Left ventricle myocardium superior (tissue), 1 donor: ENCODE measurements around the gene ADIG. TPM values are rescaled to one million over a fixed set of nuclear protein-coding genes. Genes with fewer than 3 reads are reported as not detected.
A peak's percentile ranks its signal among the peaks of the same experiment; 100 is the strongest.
"Not testable (repeated sequence)": the region's sequence is repeated elsewhere in the genome, so short reads cannot be mapped to it uniquely, and the experiment has no call there.

Source experiments
- ATAC-seq: fragments of 200-7000 bp; cut with Tn5 transposase; one replicate; pipeline ENCODE4 v1.9.1; 2020; ENCODE audit warnings: mild to moderate bottlenecking, moderate library complexity
- DNase-seq: peaks from one replicate; pipeline ENCODE4 v3.0.0-alpha.2; 2020
- intact Hi-C: fragments of 100-400 bp; cut with micrococcal nuclease; formaldehyde crosslinking; loops from one replicate; pipeline ENCODE4 v1.11.0; 2022
- total RNA-seq: library from RNA; stranded (reverse); fragmentation: NEBNext Ultra II Directional; extraction: Animal tissue kit (Norgen Biotek cat#: 25700); gene quantifications from one replicate; pipeline ENCODE4 v1.2.1, GENCODE V29; 2021
- donor health status: DM: no; HTN: yes; CAD: no; lungs with severe emphysema.

Gene ADIG
- total RNA-seq, 1 donor from 2014 or later, result not detected

- DNase-seq, intact Hi-C loops, ATAC-seq: not testable (repeated sequence)
Observed at GRCh38 chr20:38595886-38596285, 14.9 kb downstream of the ADIG start.

GRCh38 chr20:38599410-38599882, 18.4 kb downstream of the ADIG start:
- DNase-seq (peak; percentile 87), ATAC-seq (peak; percentile 98)
- intact Hi-C loops, result no loop called here

GRCh38 chr20:38600057-38600456, 19.1 kb downstream of the ADIG start:
- no peak for ATAC-seq
- intact Hi-C loops, result no loop called here
- no peak for DNase-seq

DNA sequence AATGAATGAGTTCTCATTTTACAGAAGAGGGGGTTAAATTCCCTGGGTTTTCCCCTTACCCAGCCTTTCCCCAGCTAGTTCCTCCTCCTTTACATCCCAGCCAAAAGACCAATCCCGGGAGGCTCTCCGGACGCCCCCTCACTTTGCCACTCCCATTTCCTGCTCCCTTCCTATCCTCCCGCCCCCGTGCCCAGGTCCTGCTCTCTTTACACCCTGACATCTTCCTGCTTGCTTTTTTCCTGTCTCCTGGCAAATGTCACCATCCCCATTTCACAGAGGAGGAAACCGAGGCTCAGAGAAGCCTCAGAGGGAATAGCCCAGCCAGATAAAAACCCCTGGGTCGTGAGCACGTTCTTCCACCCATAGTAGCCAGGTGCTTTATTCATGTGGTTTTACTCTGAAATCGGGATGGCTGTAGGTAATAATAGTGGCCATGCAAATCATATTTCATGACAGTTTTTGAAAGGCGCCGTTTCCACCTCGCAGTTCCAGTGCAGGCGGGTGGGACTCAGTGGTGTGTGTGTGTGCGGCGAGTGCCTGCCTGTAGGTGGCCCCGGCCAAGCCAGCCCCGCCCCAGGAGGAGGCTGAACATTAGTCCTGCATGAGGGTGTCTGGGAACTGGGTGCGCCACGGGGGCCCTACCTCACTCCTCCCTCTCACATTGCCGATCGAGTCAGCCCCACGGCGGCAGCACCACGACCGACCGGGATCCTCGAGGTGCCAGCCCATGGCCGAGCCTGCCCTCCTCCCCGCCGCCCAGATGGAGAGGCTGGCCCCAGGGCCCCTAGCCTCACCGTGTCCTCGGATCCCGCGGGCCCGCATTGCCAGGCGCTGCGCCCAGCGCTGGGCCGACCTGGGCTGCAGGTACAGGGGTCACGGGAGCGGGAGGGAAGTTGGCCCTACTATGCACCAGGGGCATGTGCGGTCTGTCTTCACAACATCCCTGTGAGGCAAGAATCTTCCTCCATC, 20.5 kb downstream of the ADIG start, which contains the start of gene ARHGAP40:
Gene ARHGAP40 (plus strand): TSS at position 594 of the 969 bp plus-strand sequence.
- intact Hi-C loops, result no loop called here
- peak; percentile 28 for ATAC-seq
- no peak for DNase-seq

GRCh38 chr20:38602185-38602581, 21.2 kb downstream of the ADIG start:
- ATAC-seq (no peak), DNase-seq (no peak)

DNA sequence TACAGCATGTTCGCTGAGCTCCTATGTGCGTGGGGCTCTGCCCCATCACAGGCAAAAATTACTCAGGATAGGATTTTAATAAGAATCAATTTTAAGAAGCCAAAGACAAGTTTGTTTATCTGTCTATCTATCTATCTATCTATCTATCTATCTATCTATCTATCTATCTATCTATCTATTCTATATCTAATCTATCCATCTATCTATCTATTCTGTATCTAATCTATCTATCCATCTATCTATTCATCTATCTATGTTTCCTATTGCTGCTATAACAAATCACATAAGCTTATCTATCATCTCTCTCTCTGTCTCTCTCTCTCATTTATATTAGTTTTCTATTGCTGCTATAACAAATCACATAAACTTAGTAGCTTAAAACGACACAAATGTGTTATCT, 22.3 kb downstream of the ADIG start:
- intact Hi-C loops, result no loop called here
- ATAC-seq (no peak), DNase-seq (no peak)

More at GRCh38 chr20:38602185-38602581, 21.2 kb downstream of the ADIG start:
- intact Hi-C loops, result no loop called here

- intact Hi-C loops, result no loop called here
- no peak for ATAC-seq
- DNase-seq, result no peak
Observed at GRCh38 chr20:38604873-38605303, 23.9 kb downstream of the ADIG start.

DNA sequence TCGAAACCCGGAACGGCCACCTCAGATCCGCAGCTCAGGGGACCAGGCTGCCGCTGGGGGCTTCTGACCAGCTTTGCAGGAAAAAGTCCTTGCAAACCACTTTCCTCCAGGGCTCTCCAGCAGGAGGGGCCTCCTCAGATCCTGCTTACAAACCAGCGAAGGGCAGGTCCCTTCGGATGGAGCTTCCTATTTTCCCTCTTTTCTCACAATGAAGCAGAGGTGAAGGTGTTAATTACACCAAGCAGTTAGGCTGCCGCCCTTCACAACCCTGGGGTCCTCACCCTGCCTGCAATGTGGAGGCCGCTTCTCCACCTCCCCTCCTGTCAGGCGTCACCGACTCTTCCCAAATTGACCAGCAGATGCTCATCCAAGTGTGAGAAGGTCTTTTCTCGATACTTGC, 26.4 kb downstream of the ADIG start:
- intact Hi-C loops, result no loop called here
- ATAC-seq, result no peak
- no peak for DNase-seq

GRCh38 chr20:38608188-38608587, 27.2 kb downstream of the ADIG start:
- no peak for ATAC-seq

GRCh38 chr20:38609815-38610214, 28.8 kb downstream of the ADIG start:
- intact Hi-C loops, result no loop called here
- ATAC-seq (no peak), DNase-seq (no peak)

More at GRCh38 chr20:38608188-38608587, 27.2 kb downstream of the ADIG start:
- no peak for DNase-seq
- intact Hi-C loops, result no loop called here

- ATAC-seq (no peak), DNase-seq (no peak)
- intact Hi-C loops, result no loop called here
Observed at GRCh38 chr20:38610521-38610920, 29.5 kb downstream of the ADIG start.

- DNase-seq (no peak), ATAC-seq (no peak)
- intact Hi-C loops, result no loop called here
Observed at GRCh38 chr20:38612751-38613515, 31.9 kb downstream of the ADIG start.

DNA sequence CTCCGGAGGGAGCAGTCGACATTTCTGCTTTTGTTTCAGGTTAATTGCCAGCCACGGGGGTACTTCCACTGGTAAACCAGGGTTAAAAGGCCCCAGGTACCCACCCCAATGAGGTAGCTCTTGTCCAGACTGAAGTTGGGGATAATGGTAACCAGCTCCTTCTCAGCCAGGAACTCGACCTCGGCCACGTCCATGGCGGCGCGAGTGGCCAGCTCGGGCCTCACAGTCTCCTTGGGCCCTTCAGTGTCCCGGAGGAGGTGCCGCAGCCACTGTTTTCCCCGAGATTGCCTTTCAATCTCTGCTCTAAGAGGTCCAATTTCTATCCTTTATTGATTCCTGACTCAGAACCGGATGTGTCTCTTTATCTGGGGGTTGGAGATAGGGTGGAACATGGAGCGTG, 34.3 kb downstream of the ADIG start:
- DNase-seq, result no peak
- intact Hi-C loops, result no loop called here
- no peak for ATAC-seq

GRCh38 chr20:38616457-38616856, 35.5 kb downstream of the ADIG start:
- no peak for ATAC-seq
- intact Hi-C loops, result no loop called here
- DNase-seq, result no peak

- ATAC-seq, result no peak
Observed at GRCh38 chr20:38617011-38617829, 36.2 kb downstream of the ADIG start.

GRCh38 chr20:38617830-38618196, 36.8 kb downstream of the ADIG start:
- ATAC-seq (no peak), DNase-seq (no peak)
- intact Hi-C loops, result no loop called here

More at GRCh38 chr20:38617011-38617829, 36.2 kb downstream of the ADIG start:
- no peak for DNase-seq
- intact Hi-C loops, result no loop called here

- ATAC-seq (no peak), DNase-seq (no peak)
- intact Hi-C loops, result no loop called here
Observed at GRCh38 chr20:38620441-38620840, 39.4 kb downstream of the ADIG start.

DNA sequence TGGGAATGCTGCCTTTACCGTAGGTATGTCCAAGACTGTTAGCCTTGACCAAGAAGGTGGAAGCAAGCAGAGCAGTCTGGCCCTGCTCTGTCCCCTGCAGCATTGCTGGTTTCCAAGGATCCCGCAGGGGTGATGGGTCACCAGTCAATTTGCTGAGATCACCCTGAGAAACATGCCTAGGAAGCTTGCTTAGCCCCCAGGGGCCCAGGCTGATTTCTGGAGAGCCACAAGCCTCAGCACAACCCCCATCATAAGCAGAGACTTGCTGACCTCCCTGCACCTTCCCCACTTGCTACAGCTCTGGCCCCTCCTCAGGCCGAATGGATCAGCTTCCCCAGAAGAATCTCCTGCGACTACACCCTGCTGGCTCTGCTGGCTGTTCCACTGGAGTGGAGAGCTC, 42.1 kb downstream of the ADIG start:
- intact Hi-C loops, result no loop called here
- ATAC-seq, result no peak
- DNase-seq, result no peak

GRCh38 chr20:38624084-38624483, 43.1 kb downstream of the ADIG start:
- intact Hi-C loops, result no loop called here
- DNase-seq (no peak), ATAC-seq (no peak)
